GM10847 (cell line): ENCODE data around the gene SLC6A5.

ENCODE experiments used
- POLR2A ChIP-seq: IDR thresholded peaks from 2 replicates; pipeline ENCODE4 v1.6.1; 2011; ENCODE audit not compliant: insufficient read length; ENCODE audit errors: extremely low read depth

Gene SLC6A5

GRCh38 chr11:20594274-20595061 is 4.9 kb upstream of the SLC6A5 start:
- TF ChIP-seq POLR2A = no peak

GRCh38 chr11:20595101-20595500 is 4.3 kb upstream of the SLC6A5 start:
- TF ChIP-seq POLR2A = no peak

- no peak for TF ChIP-seq POLR2A
Observed at GRCh38 chr11:20596205-20597153, 2.9 kb upstream of the SLC6A5 start.

- TF ChIP-seq POLR2A = no peak
Observed at GRCh38 chr11:20597154-20597679, 2.2 kb upstream of the SLC6A5 start.

GRCh38 chr11:20597680-20598484 is 1.5 kb upstream of the SLC6A5 start:
- no peak for TF ChIP-seq POLR2A

GRCh38 chr11:20598492-20598891 is 916 bp upstream of the SLC6A5 start:
- TF ChIP-seq POLR2A = no peak

GRCh38 chr11:20600020-20600346 is 575 bp downstream of the SLC6A5 start:
- no peak for TF ChIP-seq POLR2A

GRCh38 chr11:20600551-20600950 is 1.1 kb downstream of the SLC6A5 start:
- no peak for TF ChIP-seq POLR2A

GRCh38 chr11:20601221-20601914 is 2.0 kb downstream of the SLC6A5 start:
- TF ChIP-seq POLR2A = no peak

- TF ChIP-seq POLR2A = no peak
Observed at GRCh38 chr11:20604295-20604803, 4.9 kb downstream of the SLC6A5 start.

- TF ChIP-seq POLR2A = no peak
Observed at GRCh38 chr11:20604864-20605601, 5.6 kb downstream of the SLC6A5 start.

GRCh38 chr11:20605602-20606091 is 6.2 kb downstream of the SLC6A5 start:
- no peak for TF ChIP-seq POLR2A

- no peak for TF ChIP-seq POLR2A
Observed at GRCh38 chr11:20608934-20609333, 9.5 kb downstream of the SLC6A5 start.
